Endodermal cell (in vitro differentiated cells): ENCODE measurements around the gene FBXW11. TPM values are rescaled to one million over a fixed set of nuclear protein-coding genes. Genes with fewer than 3 reads are reported as not detected.

Experiments used
- DNase-seq: peaks from one replicate; pipeline ENCODE4 v3.0.0-alpha.2; 2017
- H3K27ac ChIP-seq: 2 replicates; pipeline ENCODE4 v1.5.1; 2013; ENCODE audit warnings: mild to moderate bottlenecking, low read depth, low read length, moderate library complexity
- H3K27me3 ChIP-seq: 2 replicates; pipeline ENCODE4 v1.6.1; 2013; ENCODE audit warnings: mild to moderate bottlenecking, low read length, moderate library complexity; ENCODE audit not compliant: insufficient read depth, control insufficient read depth, poor library complexity, severe bottlenecking
- H3K36me3 ChIP-seq: 2 replicates; pipeline ENCODE4 v1.7.0; 2013; ENCODE audit warnings: mild to moderate bottlenecking, low read length, moderate library complexity; ENCODE audit not compliant: control insufficient read depth, insufficient read depth
- H3K4me1 ChIP-seq: one replicate; pipeline ENCODE4 v1.7.0; 2013; ENCODE audit warnings: low read length; ENCODE audit not compliant: control insufficient read depth, insufficient read depth
- H3K4me3 ChIP-seq: 2 replicates; pipeline ENCODE4 v1.5.1; 2013; ENCODE audit warnings: mild to moderate bottlenecking, low read length, moderate library complexity
- H3K9ac ChIP-seq: 2 replicates; pipeline ENCODE4 v1.6.1; 2013; ENCODE audit warnings: mild to moderate bottlenecking, low read length, moderate library complexity; ENCODE audit not compliant: poor library complexity, severe bottlenecking; ENCODE audit errors: extremely low read depth
- H3K9me3 ChIP-seq: 2 replicates; pipeline ENCODE4 v1.6.1; 2013; ENCODE audit warnings: mild to moderate bottlenecking, low read length, moderate library complexity; ENCODE audit not compliant: control insufficient read depth
- H3K27ac Mint-ChIP-seq: 2 replicates; pipeline ENCODE4 v1.8.0; 2020; ENCODE audit warnings: mixed read lengths
- H3K27me3 Mint-ChIP-seq: 2 replicates; pipeline ENCODE4 v1.8.0; 2021; ENCODE audit warnings: mild to moderate bottlenecking, mixed read lengths; ENCODE audit not compliant: insufficient read depth
- H3K36me3 Mint-ChIP-seq: 2 replicates; pipeline ENCODE4 v1.8.0; 2020; ENCODE audit warnings: low read depth, mixed read lengths
- H3K4me1 Mint-ChIP-seq: 2 replicates; pipeline ENCODE4 v1.8.0; 2020; ENCODE audit warnings: mixed read lengths
- H3K4me3 Mint-ChIP-seq: 2 replicates; pipeline ENCODE4 v1.8.0; 2020; ENCODE audit warnings: mild to moderate bottlenecking, moderate library complexity, mixed read lengths
- H3K9me3 Mint-ChIP-seq: 2 replicates; pipeline ENCODE4 v1.8.0; 2020; ENCODE audit warnings: mild to moderate bottlenecking, mixed read lengths
- CTCF ChIP-seq: fragments of 200-600 bp; sonication (generic); conservative IDR thresholded peaks from 2 replicates; pipeline ENCODE4 v1.5.0; 2021; ENCODE audit warnings: antibody characterized with exemption, mild to moderate bottlenecking
- WGBS, 2 experiments: methylation state at CpG; one replicate each; pipeline versions ENCODE4 v1.1.5 to v1.1.7; 2013; ENCODE audit warnings: missing lambda C conversion rate in 2 of 2, mixed read lengths in 1 of 2; ENCODE audit not compliant: insufficient coverage in 1 of 2, insufficient read length in 1 of 2; 5-methylcytosine and 5-hydroxymethylcytosine counted together
- total RNA-seq, 2 donors: library from RNA; stranded (reverse); fragmentation: NEBNext Ultra II Directional in 1 of 2; extraction: Animal tissue kit (Norgen Biotek cat#: 25700) in 1 of 2; gene quantifications; 2 replicates in 1 of 2; 3 replicates in 1 of 2; pipeline ENCODE4 v1.2.1, GENCODE V29; 2021

The FBXW11 gene
- total RNA-seq, 2 donors from 2014 or later, result 42.2 to 49.4 TPM

DNA sequence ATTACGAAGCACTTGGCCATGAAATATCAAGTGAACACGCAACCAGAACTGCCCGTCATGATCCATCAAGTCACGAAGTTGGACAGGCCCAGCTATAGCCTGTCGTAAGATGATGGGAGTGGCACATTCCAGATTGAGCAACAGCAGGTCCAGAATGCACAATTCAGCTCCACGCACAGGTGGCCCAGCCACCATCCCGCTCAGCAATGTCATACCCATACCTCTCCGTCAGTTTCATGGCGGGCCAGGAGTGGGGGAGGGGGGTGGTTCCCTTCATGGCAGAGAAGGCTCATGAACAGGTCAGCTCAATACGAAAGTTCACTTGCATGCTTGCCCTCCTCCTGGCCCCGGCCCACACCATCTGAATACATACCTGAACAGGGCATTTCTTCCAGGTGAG, 185.9 kb downstream of the FBXW11 start:
- DNase-seq, result no peak
- Mint-ChIP-seq H3K4me1 (peaks cover 4% of the 10 kb centered on the region), H3K27ac (no peak overlapping the region), H3K27me3 (peaks cover 4% of the 10 kb centered on the region), H3K4me3 (no peak overlapping the region), H3K36me3 (no peaks in the 10 kb centered on the region), H3K9me3 (no peaks in the 10 kb centered on the region)
- Histone ChIP-seq H3K4me1 (no peaks in the 10 kb centered on the region), H3K9ac (no peak overlapping the region), H3K27me3 (no peaks in the 10 kb centered on the region), H3K4me3 (no peak overlapping the region), H3K9me3 (no peaks in the 10 kb centered on the region), H3K36me3 (no peaks in the 10 kb centered on the region), H3K27ac (no peak overlapping the region)
- WGBS, 2 experiments, result 92 to 97% methylated on average over 8 to 11 of the region's 11 CpGs
- TF ChIP-seq CTCF, result no peak

GRCh38 chr5:171816666-171817065, 189.8 kb downstream of the FBXW11 start:
- TF ChIP-seq CTCF, result no peak
- Mint-ChIP-seq H3K27me3 (peaks cover 2% of the 10 kb centered on the region), H3K9me3 (no peaks in the 10 kb centered on the region), H3K4me3 (no peak overlapping the region), H3K36me3 (no peaks in the 10 kb centered on the region), H3K4me1 (no peaks in the 10 kb centered on the region), H3K27ac (no peak overlapping the region)
- H3K36me3 ChIP-seq, result no peaks in the 10 kb centered on the region
- no peaks in the 10 kb centered on the region for H3K27me3 ChIP-seq
- WGBS, 2 experiments, result 47 to 67% methylated on average over 1 of the region's 1 CpG
- no peaks in the 10 kb centered on the region for H3K4me1 ChIP-seq
- no peak overlapping the region for H3K27ac ChIP-seq
- H3K9me3 ChIP-seq, result no peaks in the 10 kb centered on the region
- no peak overlapping the region for H3K9ac ChIP-seq
- no peak overlapping the region for H3K4me3 ChIP-seq
- DNase-seq, result no peak

- 93 to 95% methylated on average over 6 to 7 of the region's 7 CpGs for WGBS, 2 experiments
- Mint-ChIP-seq H3K27me3 (peaks cover 2% of the 10 kb centered on the region), H3K27ac (no peak overlapping the region), H3K9me3 (no peaks in the 10 kb centered on the region), H3K4me3 (no peak overlapping the region), H3K4me1 (no peaks in the 10 kb centered on the region), H3K36me3 (no peaks in the 10 kb centered on the region)
- H3K9ac ChIP-seq, result no peak overlapping the region
- H3K4me3 ChIP-seq, result no peak overlapping the region
- H3K9me3 ChIP-seq, result no peaks in the 10 kb centered on the region
- H3K4me1 ChIP-seq, result no peaks in the 10 kb centered on the region
- H3K36me3 ChIP-seq, result no peaks in the 10 kb centered on the region
- H3K27me3 ChIP-seq, result no peaks in the 10 kb centered on the region
- no peak for DNase-seq
- no peak overlapping the region for H3K27ac ChIP-seq
- no peak for TF ChIP-seq CTCF
These were observed 192.5 kb downstream of the FBXW11 start for GRCh38 chr5:171813813-171814490.
